H1 (cell line): ENCODE data around the gene TMCC3. TPM values are rescaled to one million over a fixed set of nuclear protein-coding genes. Genes with fewer than 3 reads are reported as not detected.

Experiments used
- ATF3 ChIP-seq: IDR thresholded peaks from 2 replicates; pipeline ENCODE4 v1.6.1; 2011; ENCODE audit warnings: low read depth, mild to moderate bottlenecking, low read length; ENCODE audit not compliant: insufficient read depth
- BACH1 ChIP-seq: IDR thresholded peaks from 2 replicates; pipeline ENCODE4 v1.6.1; 2012; ENCODE audit warnings: low read length, improper control_type of control experiment
- BRCA1 ChIP-seq: IDR thresholded peaks from 2 replicates; pipeline ENCODE4 v1.6.1; 2012; ENCODE audit warnings: low read depth, low read length, improper control_type of control experiment
- CHD2 ChIP-seq: IDR thresholded peaks from 2 replicates; pipeline ENCODE4 v1.6.1; 2012; ENCODE audit warnings: low read length, improper control_type of control experiment
- CHD7 ChIP-seq: fragments of 300-600 bp; sonication (generic); IDR thresholded peaks from 2 replicates; pipeline ENCODE4 v1.7.1; 2012; ENCODE audit warnings: low read length, moderate library complexity, mild to moderate bottlenecking, inconsistent platforms; ENCODE audit not compliant: insufficient replicate concordance
- CTCF ChIP-seq, 3 experiments: IDR thresholded peaks; 1 replicate in 2 of 3; 2 replicates in 1 of 3; pipeline versions ENCODE4 v1.5.1 to v1.6.1; 2011; ENCODE audit warnings: low read length in 3 of 3, mild to moderate bottlenecking in 3 of 3, inconsistent platforms in 2 of 3, low read depth in 1 of 3, moderate library complexity in 1 of 3; ENCODE audit not compliant: insufficient read depth in 1 of 3; ENCODE audit errors: control extremely low read depth in 1 of 3
- KDM5A ChIP-seq: fragments of 200-600 bp; IDR thresholded peaks from 2 replicates; pipeline ENCODE4 v1.7.1; 2012; ENCODE audit warnings: mild to moderate bottlenecking, low read length, inconsistent platforms, mixed read lengths
- USF2 ChIP-seq: IDR thresholded peaks from 2 replicates; pipeline ENCODE4 v1.6.1; 2011; ENCODE audit warnings: low read length, improper control_type of control experiment
- polyA plus RNA-seq, 7 experiments: library from polyadenylated mRNA; depleted of rRNA in 3 of 7; stranded (reverse) in 5 of 7; unstranded in 2 of 7; fragments of >200 nt in 5 of 7; fragments of 200-250 nt in 2 of 7; gene quantifications; 1 replicate in 5 of 7; 2 replicates in 1 of 7; 4 replicates in 1 of 7; pipeline versions ENCODE4 v1.2.1 to v1.2.3, GENCODE V29; 2011 to 2013; ENCODE audit warnings: missing spikeins in 2 of 7, mixed read lengths in 2 of 7
- total RNA-seq: library from RNA; stranded (reverse); fragmentation: NEBNext Ultra II Directional; extraction: Animal tissue kit (Norgen Biotek cat#: 25700); gene quantifications from 2 replicates; pipeline ENCODE4 v1.2.1, GENCODE V29; 2021

TMCC3 gene
- total and polyA plus RNA-seq, 2 of the 8 experiments (the other 6 are each of a cell fraction or from before 2014, with no cell fraction given), result 1.7 to 4.1 TPM

- TF ChIP-seq CHD7 (no peak), BACH1 (no peak), BRCA1 (no peak), USF2 (no peak), CTCF (IDR thresholded peaks at IDR 0.05; ENCODE audit: control extremely low read depth in 1 of 3, insufficient read depth in 1 of 3, low read depth in 1 of 3, low read length in 3 of 3) (no peak), CHD2 (no peak), KDM5A (no peak), ATF3 (no peak)
Observed at GRCh38 chr12:94678379-94678778, 28.0 kb upstream of the TMCC3 start (continued).
